ENCODE measurements around the gene LAMA5. TPM values are rescaled to one million over a fixed set of nuclear protein-coding genes. Genes with fewer than 3 reads are reported as not detected.

The LAMA5 gene
- polyA plus RNA-seq, 1 of the 3 experiments (the other 2 are of a cell fraction), result 27.2 TPM

- 56% methylated on average over 14 of the region's 16 CpGs for WGBS (ENCODE audit: low lambda C conversion rate)
- CTCF ChIA-PET, result interaction anchor here (0.9 to 5.6 kb wide), 4 partner anchors 13 to 79 kb away, joined by 4 to 127 read pairs (median 20); partner anchors contain the start of genes ADRM1 and LAMA5
- DNase-seq, result no peak
Measured at GRCh38 chr20:62381202-62381797, 14.2 kb upstream of the LAMA5 start.

GRCh38 chr20:62378215-62378614 is 11.1 kb upstream of the LAMA5 start:
- H3K4me2 ChIP-seq, result no peak overlapping the region
- H3K4me1 ChIP-seq (ENCODE audit: control insufficient read depth in 1 of 2, insufficient read depth in 2 of 2, low read depth in 1 of 2, low read length in 1 of 2), result peaks cover 7 to 39% of the 10 kb centered on the region in 2 experiments; a peak in 1 of 4 replicates
- H3K9ac ChIP-seq, result no peak overlapping the region
- DNase-seq, result no peak
- H3K4me3 ChIP-seq (ENCODE audit: low read depth in 2 of 2, low read length in 1 of 2), result no peak overlapping the region
- H3K79me2 ChIP-seq (ENCODE audit: insufficient read depth), result peaks cover 20% of the 10 kb centered on the region; the same call in 1 of the 2 replicates
- CTCF ChIA-PET, result interaction anchor here (1.1 to 5.6 kb wide), 2 partner anchors 10 to 77 kb away, joined by 3 to 127 read pairs; partner anchors contain the start of gene LAMA5
- H4K20me1 ChIP-seq (ENCODE audit: insufficient read depth), result peaks cover 8% of the 10 kb centered on the region; the same call in 1 of the 2 replicates
- POLR2A ChIA-PET, result interaction anchor here (1.1 kb wide), 1 partner anchor 8 kb away, joined by 4 read pairs; the partner anchor contains the start of gene RPS21
- H3K27me3 ChIP-seq (ENCODE audit: insufficient read depth), result no peaks in the 10 kb centered on the region
- H3F3A ChIP-seq (replicated peaks; ENCODE audit: insufficient read depth), result peaks cover 16% of the 10 kb centered on the region
- no peak overlapping the region for H2AFZ ChIP-seq (ENCODE audit: low read depth)
- WGBS (ENCODE audit: low lambda C conversion rate), result 89% methylated on average over 9 of the region's 22 CpGs
- peak overlapping the region in 1 of 2 experiments; percentile 14; a peak in 1 of 4 replicates for H3K27ac ChIP-seq (ENCODE audit: low read depth in 2 of 2, low read length in 1 of 2)
- no peaks in the 10 kb centered on the region for H3K9me3 ChIP-seq
- H3K36me3 ChIP-seq (replicated peaks in 1 of 2; ENCODE audit: control insufficient read depth in 1 of 2, insufficient read depth in 2 of 2, low read length in 1 of 2), result peaks cover 3 to 7% of the 10 kb centered on the region in 2 experiments
- H3K9me2 ChIP-seq, result no peaks in the 10 kb centered on the region
- no peak for TF ChIP-seq PBX3 (IDR thresholded peaks at IDR 0.05)
- no peak for TF ChIP-seq SIN3A (IDR thresholded peaks at IDR 0.05; ENCODE audit: borderline replicate concordance, low read depth, low read length)
- no peak for TF ChIP-seq TAF1 (IDR thresholded peaks at IDR 0.05; ENCODE audit: borderline replicate concordance, low read depth, low read length)
- no peak for TF ChIP-seq NFIC (IDR thresholded peaks at IDR 0.05; ENCODE audit: borderline replicate concordance)
- no peak for TF ChIP-seq RXRA (IDR thresholded peaks at IDR 0.05; ENCODE audit: borderline replicate concordance, low read depth)
- no peak for TF ChIP-seq GABPA (IDR thresholded peaks at IDR 0.05; ENCODE audit: low read depth)
- TF ChIP-seq JUND (IDR thresholded peaks at IDR 0.05), result no peak
- no peak for TF ChIP-seq IRF3 (IDR thresholded peaks at IDR 0.05; ENCODE audit: low read depth, low read length)
- TF ChIP-seq ZBTB33 (IDR thresholded peaks at IDR 0.05; ENCODE audit: borderline replicate concordance, low read depth), result no peak
- no peak for TF ChIP-seq CHD2 (IDR thresholded peaks at IDR 0.05; ENCODE audit: low read length, partially characterized antibody)
- TF ChIP-seq RFX5 (IDR thresholded peaks at IDR 0.05; ENCODE audit: low read length), result no peak
- TF ChIP-seq RAD21 (IDR thresholded peaks at IDR 0.05; ENCODE audit: low read length), result no peak
- TF ChIP-seq NRF1 (IDR thresholded peaks at IDR 0.05; ENCODE audit: low read depth, low read length), result no peak
- no peak for TF ChIP-seq USF1 (IDR thresholded peaks at IDR 0.05; ENCODE audit: borderline replicate concordance, low read depth)
- no peak for TF ChIP-seq EP300 (IDR thresholded peaks at IDR 0.05; ENCODE audit: borderline replicate concordance in 1 of 2, low read depth in 1 of 2, low read length in 1 of 2)
- no peak for TF ChIP-seq SMC3 (IDR thresholded peaks at IDR 0.05; ENCODE audit: low read depth, low read length)
- no peak for TF ChIP-seq EZH2phosphoT487 (IDR thresholded peaks at IDR 0.05; ENCODE audit: borderline replicate concordance, low read depth)
- no peak for TF ChIP-seq MEF2A (IDR thresholded peaks at IDR 0.05; ENCODE audit: borderline replicate concordance, low read depth)

More at GRCh38 chr20:62381202-62381797, 14.2 kb upstream of the LAMA5 start:
- no peak overlapping the region for H3K4me2 ChIP-seq
- no peaks in the 10 kb centered on the region for H3K9me3 ChIP-seq
- H3K4me3 ChIP-seq (ENCODE audit: low read depth in 2 of 2, low read length in 1 of 2), result no peak overlapping the region
- H3K27ac ChIP-seq (ENCODE audit: low read depth in 2 of 2, low read length in 1 of 2), result peak overlapping the region in 1 of 2 experiments; percentile 52; a peak in 1 of 4 replicates
- H2AFZ ChIP-seq (ENCODE audit: low read depth), result no peak overlapping the region
- H3K79me2 ChIP-seq (ENCODE audit: insufficient read depth), result peaks cover 51% of the 10 kb centered on the region
- peaks cover 7 to 22% of the 10 kb centered on the region in 2 experiments; a peak in 2 of 4 replicates for H3K4me1 ChIP-seq (ENCODE audit: control insufficient read depth in 1 of 2, insufficient read depth in 2 of 2, low read depth in 1 of 2, low read length in 1 of 2)
- peaks cover 9% of the 10 kb centered on the region; the same call in 1 of the 2 replicates for H4K20me1 ChIP-seq (ENCODE audit: insufficient read depth)
- no peak overlapping the region for H3K9ac ChIP-seq
- H3K9me2 ChIP-seq, result no peaks in the 10 kb centered on the region
- no peak for TF ChIP-seq PBX3 (IDR thresholded peaks at IDR 0.05)
- H3K27me3 ChIP-seq (ENCODE audit: insufficient read depth), result no peaks in the 10 kb centered on the region
- POLR2A ChIA-PET, result interaction anchor here (1.5 kb wide), 1 partner anchor 12 kb away, joined by 8 read pairs; no protein-coding TSS in a partner anchor
- peaks cover 16% of the 10 kb centered on the region for H3F3A ChIP-seq (replicated peaks; ENCODE audit: insufficient read depth)
- H3K36me3 ChIP-seq (replicated peaks in 1 of 2; ENCODE audit: control insufficient read depth in 1 of 2, insufficient read depth in 2 of 2, low read length in 1 of 2), result peaks cover 3 to 10% of the 10 kb centered on the region in 2 experiments
